Chondrocyte (in vitro differentiated cells): ENCODE data around the gene SLC11A1. TPM values are rescaled to one million over a fixed set of nuclear protein-coding genes. Genes with fewer than 3 reads are reported as not detected.

ENCODE experiments used
- DNase-seq: peaks from one replicate; pipeline ENCODE4 v3.0.0; 2021; ENCODE audit warnings: mixed read lengths, low spot score
- H3K27ac Mint-ChIP-seq: one replicate; pipeline ENCODE4 v1.8.0; 2021; ENCODE audit warnings: mild to moderate bottlenecking, moderate library complexity, mixed read lengths; ENCODE audit not compliant: unreplicated experiment
- H3K27me3 Mint-ChIP-seq: 2 replicates; pipeline ENCODE4 v1.8.0; 2021; ENCODE audit warnings: low read depth, mixed read lengths
- H3K36me3 Mint-ChIP-seq: 2 replicates; pipeline ENCODE4 v1.8.0; 2021; ENCODE audit warnings: low read depth, mixed read lengths
- H3K4me1 Mint-ChIP-seq: 2 replicates; pipeline ENCODE4 v1.8.0; 2021; ENCODE audit warnings: low read depth, mild to moderate bottlenecking, mixed read lengths
- H3K4me3 Mint-ChIP-seq: one replicate; pipeline ENCODE4 v1.8.0; 2021; ENCODE audit warnings: mild to moderate bottlenecking, moderate library complexity, mixed read lengths; ENCODE audit not compliant: unreplicated experiment
- H3K9me3 Mint-ChIP-seq: 2 replicates; pipeline ENCODE4 v1.8.0; 2021; ENCODE audit warnings: low read depth, mixed read lengths
- CTCF ChIP-seq: fragments of 200-600 bp; sonication (generic); IDR thresholded peaks from 2 replicates; pipeline ENCODE4 v1.5.0; 2021; ENCODE audit warnings: antibody characterized with exemption, mild to moderate bottlenecking, moderate library complexity
- total RNA-seq: library from RNA; stranded (reverse); gene quantifications from 3 replicates; pipeline ENCODE4 v1.2.1, GENCODE V29; 2021

SLC11A1 gene
- total RNA-seq, 1 donor from 2014 or later = 0.10 TPM

GRCh38 chr2:218383892-218384519 is 1.9 kb downstream of the SLC11A1 start:
- Mint-ChIP-seq H3K27ac (no peak overlapping the region), H3K27me3 (peaks cover 4% of the 10 kb centered on the region), H3K9me3 (no peaks in the 10 kb centered on the region), H3K36me3 (no peaks in the 10 kb centered on the region), H3K4me3 (no peak overlapping the region), H3K4me1 (peaks cover 5% of the 10 kb centered on the region)
- DNase-seq = no peak
- TF ChIP-seq CTCF = no peak

GRCh38 chr2:218384975-218385374 is 2.9 kb downstream of the SLC11A1 start:
- no peak for DNase-seq
- no peaks in the 10 kb centered on the region for H3K9me3 Mint-ChIP-seq
- H3K36me3 Mint-ChIP-seq = no peaks in the 10 kb centered on the region
- H3K4me3 Mint-ChIP-seq = no peak overlapping the region
- H3K27me3 Mint-ChIP-seq = peaks cover 3% of the 10 kb centered on the region
- no peak overlapping the region for H3K27ac Mint-ChIP-seq
- TF ChIP-seq CTCF = no peak
- peaks cover 5% of the 10 kb centered on the region for H3K4me1 Mint-ChIP-seq

- Mint-ChIP-seq H3K9me3 (no peaks in the 10 kb centered on the region), H3K27me3 (peaks cover 2% of the 10 kb centered on the region), H3K4me1 (peaks cover 5% of the 10 kb centered on the region), H3K36me3 (no peaks in the 10 kb centered on the region), H3K27ac (no peak overlapping the region), H3K4me3 (no peak overlapping the region)
- no peak for TF ChIP-seq CTCF
- no peak for DNase-seq
Observed at GRCh38 chr2:218386505-218387368, 4.7 kb downstream of the SLC11A1 start.

GRCh38 chr2:218387369-218388194 is 5.5 kb downstream of the SLC11A1 start:
- Mint-ChIP-seq H3K4me3 (peak overlapping the region; percentile 21), H3K4me1 (peaks cover 5% of the 10 kb centered on the region), H3K27ac (no peak overlapping the region), H3K27me3 (peaks cover 2% of the 10 kb centered on the region), H3K9me3 (no peaks in the 10 kb centered on the region), H3K36me3 (no peaks in the 10 kb centered on the region)
- no peak for DNase-seq
- TF ChIP-seq CTCF = no peak
